Measurements from ENCODE around the gene RPGRIP1L.

The RPGRIP1L gene

DNA sequence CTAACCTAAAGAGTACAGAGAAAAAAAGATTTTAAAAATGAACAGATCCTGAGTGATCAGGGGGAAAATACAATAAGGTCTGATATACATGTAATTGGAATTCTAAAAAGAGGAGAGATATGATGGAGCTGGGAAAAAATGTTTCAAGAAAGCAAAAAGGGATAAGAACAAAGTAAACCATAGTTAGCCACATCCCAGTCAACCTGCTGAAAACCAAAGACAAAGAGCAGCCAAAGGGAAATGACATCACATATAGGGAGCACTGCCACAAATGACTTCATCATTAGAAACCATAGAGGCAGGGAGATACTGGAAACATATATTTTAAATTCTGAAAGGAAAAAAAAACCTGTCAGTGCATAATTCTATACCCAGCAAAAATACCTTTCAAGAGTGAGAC, 131.9 kb downstream of the RPGRIP1L start:
- H3K27ac ChIP-seq = no peak overlapping the region
- TF ChIP-seq, protein P1, sequence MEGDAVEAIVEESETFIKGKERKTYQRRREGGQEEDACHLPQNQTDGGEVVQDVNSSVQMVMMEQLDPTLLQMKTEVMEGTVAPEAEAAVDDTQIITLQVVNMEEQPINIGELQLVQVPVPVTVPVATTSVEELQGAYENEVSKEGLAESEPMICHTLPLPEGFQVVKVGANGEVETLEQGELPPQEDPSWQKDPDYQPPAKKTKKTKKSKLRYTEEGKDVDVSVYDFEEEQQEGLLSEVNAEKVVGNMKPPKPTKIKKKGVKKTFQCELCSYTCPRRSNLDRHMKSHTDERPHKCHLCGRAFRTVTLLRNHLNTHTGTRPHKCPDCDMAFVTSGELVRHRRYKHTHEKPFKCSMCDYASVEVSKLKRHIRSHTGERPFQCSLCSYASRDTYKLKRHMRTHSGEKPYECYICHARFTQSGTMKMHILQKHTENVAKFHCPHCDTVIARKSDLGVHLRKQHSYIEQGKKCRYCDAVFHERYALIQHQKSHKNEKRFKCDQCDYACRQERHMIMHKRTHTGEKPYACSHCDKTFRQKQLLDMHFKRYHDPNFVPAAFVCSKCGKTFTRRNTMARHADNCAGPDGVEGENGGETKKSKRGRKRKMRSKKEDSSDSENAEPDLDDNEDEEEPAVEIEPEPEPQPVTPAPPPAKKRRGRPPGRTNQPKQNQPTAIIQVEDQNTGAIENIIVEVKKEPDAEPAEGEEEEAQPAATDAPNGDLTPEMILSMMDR (conservative IDR thresholded peaks at IDR 0.05) = no peak

DNA sequence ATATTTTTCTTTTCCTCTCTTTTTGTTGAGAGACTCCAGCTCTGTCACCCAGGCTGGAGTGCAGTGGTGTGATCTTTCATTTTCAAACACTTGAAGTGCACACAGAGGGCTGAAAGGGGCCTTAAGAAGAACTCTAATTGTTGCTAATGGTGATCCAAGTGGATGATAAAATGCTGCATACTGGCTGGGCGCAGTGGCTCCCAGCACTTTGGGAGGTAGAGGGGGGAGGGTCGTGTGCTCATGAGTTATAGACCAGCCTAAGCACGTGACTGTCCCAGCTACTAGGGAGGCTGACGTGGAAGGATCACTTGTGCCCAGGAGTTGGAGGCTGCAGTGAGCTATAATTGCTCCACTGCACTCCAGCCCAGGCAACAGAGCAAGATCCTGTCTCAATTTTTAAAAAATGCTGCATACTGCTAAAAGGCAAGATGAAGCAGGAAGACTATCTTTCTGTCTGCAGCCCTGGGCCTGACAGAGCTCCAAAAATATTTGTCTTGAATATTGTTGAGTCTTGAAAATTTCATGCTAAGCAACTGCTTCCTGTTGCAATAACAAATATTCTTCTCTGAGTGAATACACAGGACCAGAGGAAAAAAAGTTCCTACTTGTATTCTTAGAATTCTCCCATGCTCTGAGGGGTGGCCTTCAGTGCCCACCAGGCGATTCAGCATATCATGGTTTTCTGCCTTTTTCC, 137.0 kb downstream of the RPGRIP1L start:
- TF ChIP-seq, protein P1 (conservative IDR thresholded peaks at IDR 0.05) = no peak
- H3K27ac ChIP-seq = no peak overlapping the region

DNA sequence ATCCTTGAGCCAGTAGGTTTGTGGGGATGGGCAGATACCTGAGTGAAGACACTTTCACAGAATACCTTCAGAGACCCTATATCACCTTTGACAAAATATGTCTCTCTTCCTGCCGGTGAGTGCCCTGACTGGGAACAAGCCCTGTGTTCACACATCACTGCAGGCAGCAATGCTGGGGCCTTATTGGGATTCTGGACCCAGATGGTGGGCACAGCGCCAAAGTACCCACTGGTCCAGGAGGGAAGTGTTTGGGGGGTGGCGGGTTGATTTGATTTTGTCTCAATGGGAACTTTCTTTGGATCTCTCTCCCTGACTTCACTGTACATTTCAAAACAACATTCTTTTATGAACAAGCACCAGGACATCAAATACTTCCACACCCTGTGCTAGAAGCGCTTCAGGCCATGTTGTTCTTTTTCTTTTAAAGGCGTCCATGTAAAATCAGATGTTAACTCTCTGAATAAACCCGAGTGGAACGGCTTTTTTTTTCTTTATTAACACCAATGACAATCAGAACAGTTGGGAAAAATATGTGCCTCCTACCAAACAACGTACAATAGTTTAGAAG, 138.3 kb downstream of the RPGRIP1L start:
- H3K27ac ChIP-seq = no peak overlapping the region
- TF ChIP-seq, protein P1 (conservative IDR thresholded peaks at IDR 0.05) = no peak

DNA sequence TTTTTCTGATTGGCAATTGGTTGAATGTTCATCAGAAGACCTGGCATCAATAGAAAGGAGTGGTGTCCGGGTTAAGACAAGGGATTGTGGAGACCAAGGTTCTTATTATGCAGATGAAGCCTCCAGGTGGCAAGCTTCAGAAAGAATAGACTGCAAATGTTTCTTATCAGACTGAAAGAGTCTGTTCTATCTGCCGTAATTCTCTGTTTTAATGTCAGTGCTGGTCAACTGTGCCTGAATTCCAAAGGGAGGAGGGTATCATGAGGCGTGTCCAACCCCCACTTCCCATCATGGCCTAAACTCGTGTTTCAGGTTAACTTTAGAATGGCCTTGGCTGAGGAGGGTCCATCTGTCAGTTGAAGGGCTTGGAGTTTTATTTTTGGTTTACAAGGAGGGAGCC, 140.2 kb downstream of the RPGRIP1L start:
- H3K27ac ChIP-seq = no peak overlapping the region
- TF ChIP-seq, protein P1 (conservative IDR thresholded peaks at IDR 0.05) = no peak

DNA sequence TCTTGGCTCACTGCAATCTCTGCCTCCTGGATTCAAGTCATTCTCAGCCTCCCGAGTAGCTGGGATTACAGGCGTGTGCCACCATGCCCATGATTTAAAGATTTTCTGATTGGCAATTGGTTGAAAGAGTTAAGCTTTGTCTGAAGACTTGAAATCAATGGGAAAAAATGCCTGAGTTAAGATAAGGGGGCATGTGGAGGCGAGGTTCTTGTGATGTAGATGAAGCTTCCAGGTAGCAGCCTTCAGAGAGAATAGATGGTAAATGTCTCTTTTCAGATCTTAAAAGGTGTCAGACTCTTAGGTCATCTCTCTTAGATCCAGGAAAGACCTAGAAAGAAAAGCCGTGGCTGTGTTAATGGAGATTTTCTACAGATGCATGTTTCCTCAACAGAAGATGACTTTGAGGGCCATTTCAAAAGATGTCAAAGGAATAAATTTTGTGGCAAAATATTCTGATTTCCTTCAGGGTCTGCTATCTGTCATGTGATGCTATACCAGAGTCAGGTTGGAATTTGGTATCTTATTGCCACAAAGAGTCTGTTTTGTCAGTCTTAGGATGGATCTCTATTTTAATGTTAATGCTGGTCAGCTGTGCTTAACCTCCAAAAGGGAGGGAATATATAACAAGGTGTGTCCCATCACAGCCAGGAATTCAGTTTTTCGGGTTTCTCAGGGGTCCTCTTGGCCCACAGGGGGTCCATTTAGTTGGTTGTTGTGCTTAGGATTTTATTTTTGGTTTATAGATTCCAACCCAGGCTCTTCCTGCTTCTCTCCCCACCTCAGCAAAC, 142.4 kb downstream of the RPGRIP1L start:
- TF ChIP-seq, protein P1 (conservative IDR thresholded peaks at IDR 0.05) = no peak
- H3K27ac ChIP-seq = no peak overlapping the region

DNA sequence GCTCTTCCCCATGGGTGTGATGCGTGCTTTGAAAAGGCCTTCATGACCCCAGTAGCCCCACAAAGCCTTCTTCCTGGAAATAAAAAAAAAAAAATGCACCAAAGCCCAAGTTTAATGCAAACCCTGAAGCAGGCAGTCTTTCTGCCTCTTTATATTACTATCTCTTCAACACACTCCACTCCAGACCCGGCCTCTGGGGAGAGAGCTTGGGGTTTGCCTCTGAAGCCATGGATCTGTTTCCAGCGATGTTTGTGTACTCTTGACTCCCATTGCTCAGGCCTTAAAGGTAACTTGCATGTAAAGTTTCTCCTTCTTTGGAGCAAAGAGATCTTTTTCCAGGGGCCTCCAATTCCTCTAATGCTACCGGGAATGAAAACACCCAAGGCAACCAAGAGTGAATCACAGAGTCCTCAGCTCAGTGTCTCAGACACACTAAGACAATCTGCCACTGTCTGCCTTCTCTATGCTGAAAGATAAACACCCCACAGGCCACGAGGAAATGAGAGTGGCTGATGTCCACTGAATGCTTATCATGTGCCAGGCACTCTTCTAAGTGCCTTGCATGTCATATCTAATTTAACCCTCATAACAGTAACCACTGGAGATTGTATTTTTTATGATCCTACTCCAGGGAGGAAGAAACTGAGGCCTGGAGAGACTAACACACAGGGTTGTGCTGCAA, 144.2 kb downstream of the RPGRIP1L start:
- H3K27ac ChIP-seq = no peak overlapping the region
- TF ChIP-seq, protein P1 (conservative IDR thresholded peaks at IDR 0.05) = no peak

DNA sequence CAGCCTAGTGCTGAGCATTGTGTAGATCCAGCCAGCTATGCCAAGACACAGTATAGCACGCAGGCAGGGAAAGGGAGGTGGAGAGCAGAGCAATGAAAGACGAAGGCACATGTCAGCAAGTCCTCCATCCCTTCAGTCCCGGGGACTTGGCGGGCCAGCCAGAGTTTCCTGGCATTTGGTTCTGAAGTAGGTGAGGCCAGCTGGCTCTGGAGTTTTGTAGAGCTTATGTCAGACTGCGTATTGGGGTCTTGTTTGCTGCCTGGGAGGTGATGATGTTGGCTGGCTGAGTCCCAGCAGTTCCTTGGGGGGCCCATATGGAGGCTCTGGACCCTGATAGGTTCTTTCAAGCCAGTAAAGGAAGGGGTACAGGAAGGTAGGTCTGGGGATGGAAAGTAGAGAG, 144.9 kb downstream of the RPGRIP1L start:
- TF ChIP-seq, protein P1 (conservative IDR thresholded peaks at IDR 0.05) = no peak
- no peak overlapping the region for H3K27ac ChIP-seq

Measured in VCaP (cell line).